Liver (tissue), 9 donors: ENCODE data around the gene CGB2. TPM values are rescaled to one million over a fixed set of nuclear protein-coding genes. Genes with fewer than 3 reads are reported as not detected.

ENCODE experiments used
- DNase-seq: peaks from one replicate; pipeline ENCODE4 v3.0.0-alpha.2; 2017; ENCODE audit warnings: low spot score
- H3K27ac ChIP-seq, 2 donors: one replicate each; pipeline ENCODE4 v1.7.0; 2013; ENCODE audit warnings: inconsistent platforms in 2 of 2, low read length in 2 of 2, control low read depth in 1 of 2, low read depth in 1 of 2, mild to moderate bottlenecking in 1 of 2
- H3K27me3 ChIP-seq, 4 donors: one replicate each; pipeline versions ENCODE4 v1.6.1 to v1.7.0; 2013; ENCODE audit warnings: low read length in 3 of 4, inconsistent platforms in 1 of 4, mild to moderate bottlenecking in 1 of 4, moderate library complexity in 1 of 4; ENCODE audit not compliant: control insufficient read depth in 4 of 4, insufficient read depth in 4 of 4
- H3K36me3 ChIP-seq, 4 donors: one replicate each; pipeline versions ENCODE4 v1.6.1 to v1.7.0; 2013; ENCODE audit warnings: low read length in 3 of 4, mild to moderate bottlenecking in 3 of 4, low read depth in 1 of 4, moderate library complexity in 1 of 4; ENCODE audit not compliant: control insufficient read depth in 4 of 4, insufficient read depth in 3 of 4
- H3K4me1 ChIP-seq, 4 donors: one replicate each; pipeline versions ENCODE4 v1.6.1 to v1.7.0; 2013; ENCODE audit warnings: low read length in 3 of 4, mild to moderate bottlenecking in 3 of 4, moderate library complexity in 1 of 4; ENCODE audit not compliant: control insufficient read depth in 4 of 4, insufficient read depth in 4 of 4
- H3K4me3 ChIP-seq, 3 donors: one replicate each; pipeline versions ENCODE4 v1.6.1 to v1.7.0; 2013; ENCODE audit warnings: low read length in 3 of 3, control low read depth in 1 of 3, low read depth in 1 of 3, mild to moderate bottlenecking in 1 of 3
- H3K9ac ChIP-seq, 2 donors: one replicate each; pipeline ENCODE4 v1.7.0; 2013; ENCODE audit warnings: low read length in 2 of 2, mild to moderate bottlenecking in 2 of 2, moderate library complexity in 2 of 2, control low read depth in 1 of 2, low read depth in 1 of 2
- H3K9me3 ChIP-seq, 4 donors: one replicate each; pipeline versions ENCODE4 v1.6.1 to v1.7.0; 2013; ENCODE audit warnings: low read length in 3 of 4; ENCODE audit not compliant: control insufficient read depth in 4 of 4
- EGR1 ChIP-seq, 2 donors: IDR thresholded peaks; 2 replicates each; pipeline ENCODE4 v1.6.1; 2016 to 2018; ENCODE audit warnings: antibody characterized with exemption in 2 of 2, low read depth in 2 of 2
- FOXA1 ChIP-seq: IDR thresholded peaks from 2 replicates; pipeline ENCODE4 v1.6.1; 2016; ENCODE audit warnings: antibody characterized with exemption
- FOXA2 ChIP-seq: IDR thresholded peaks from 2 replicates; pipeline ENCODE4 v1.6.1; 2016; ENCODE audit warnings: antibody characterized with exemption
- GABPA ChIP-seq, 2 donors: IDR thresholded peaks in 1 of 2; conservative IDR thresholded peaks in 1 of 2; 2 replicates each; pipeline ENCODE4 v1.6.1; 2016; ENCODE audit warnings: antibody characterized with exemption in 2 of 2, mild to moderate bottlenecking in 1 of 2, moderate library complexity in 1 of 2
- HNF4A ChIP-seq, 2 donors: conservative IDR thresholded peaks; 2 replicates each; pipeline ENCODE4 v1.6.1; 2016; ENCODE audit warnings: antibody characterized with exemption in 2 of 2, mild to moderate bottlenecking in 2 of 2
- HNF4G ChIP-seq: IDR thresholded peaks from 2 replicates; pipeline ENCODE4 v1.6.1; 2016; ENCODE audit warnings: antibody characterized with exemption
- JUND ChIP-seq, 2 donors: IDR thresholded peaks; 2 replicates each; pipeline ENCODE4 v1.6.1; 2016; ENCODE audit warnings: antibody characterized with exemption in 2 of 2
- MAX ChIP-seq: IDR thresholded peaks from 2 replicates; pipeline ENCODE4 v1.6.1; 2016; ENCODE audit warnings: antibody characterized with exemption
- NR2F2 ChIP-seq: IDR thresholded peaks from 2 replicates; pipeline ENCODE4 v1.6.1; 2016; ENCODE audit warnings: antibody characterized with exemption
- RAD21 ChIP-seq, 2 donors: IDR thresholded peaks; 2 replicates each; pipeline ENCODE4 v1.6.1; 2016; ENCODE audit warnings: antibody characterized with exemption in 2 of 2, mild to moderate bottlenecking in 2 of 2
- REST ChIP-seq: IDR thresholded peaks from 2 replicates; pipeline ENCODE4 v1.6.1; 2016; ENCODE audit warnings: antibody characterized with exemption, mild to moderate bottlenecking
- RXRA ChIP-seq, 2 donors: IDR thresholded peaks; 2 replicates each; pipeline ENCODE4 v1.6.1; 2017 to 2018; ENCODE audit warnings: antibody characterized with exemption in 2 of 2, mild to moderate bottlenecking in 1 of 2
- SP1 ChIP-seq: IDR thresholded peaks from 2 replicates; pipeline ENCODE4 v1.6.1; 2018; ENCODE audit warnings: antibody characterized with exemption, mild to moderate bottlenecking
- YY1 ChIP-seq: IDR thresholded peaks from 2 replicates; pipeline ENCODE4 v1.6.1; 2016; ENCODE audit warnings: antibody characterized with exemption, mild to moderate bottlenecking
- WGBS: extraction: QIAGEN DNeasy Blood & Tissue Kit; methylation state at CpG from one replicate; pipeline ENCODE4 v1.1.7; 2013; 5-methylcytosine and 5-hydroxymethylcytosine counted together
- polyA plus RNA-seq, 2 donors: library from polyadenylated mRNA; stranded (reverse) in 1 of 2; unstranded in 1 of 2; fragments of 200-250 nt in 1 of 2; fragments of >200 nt in 1 of 2; fragmentation: Nextera tagmentation in 1 of 2; extraction: Ambion mirVana in 1 of 2; gene quantifications; one replicate each; pipeline versions ENCODE4 v1.2.1 to v1.2.3, GENCODE V29; 2013 to 2015
- total RNA-seq, 2 donors: library from RNA; depleted of rRNA; stranded (reverse); fragments of >200 nt; gene quantifications; one replicate each; pipeline ENCODE4 v1.2.3, GENCODE V29; 2014
- TF ChIP-seq, protein P1 (sequence below): fragments of 150-350 bp; IDR thresholded peaks from 2 replicates; pipeline ENCODE4 v1.5.1; 2017; ENCODE audit warnings: improper control_type of control experiment, low read depth, low read length; ENCODE audit not compliant: missing input control
- TF ChIP-seq, protein P2 (sequence below): IDR thresholded peaks from 2 replicates; pipeline ENCODE4 v1.6.1; 2016; ENCODE audit warnings: antibody characterized with exemption
- donor health status: healthy.
- donor health status: healthy.
- donor health status: healthy.
- donor health status: healthy.
- donor health status: healthy.

CGB2 gene
- total and polyA plus RNA-seq, 4 donors: not detected

- no peak overlapping the region for H3K4me3 ChIP-seq
- WGBS: 93% methylated on average over 22 of the region's 22 CpGs
- no peak overlapping the region for H3K27ac ChIP-seq
- H3K9me3 ChIP-seq: no peaks in the 10 kb centered on the region
- H3K9ac ChIP-seq: no peak overlapping the region
- TF ChIP-seq JUND (IDR thresholded peaks at IDR 0.05): no peak
- no peak for TF ChIP-seq HNF4A (conservative IDR thresholded peaks at IDR 0.05)
- TF ChIP-seq MAX: no peak
- TF ChIP-seq GABPA (IDR thresholded peaks at IDR 0.05 in 1 of 2, conservative IDR thresholded peaks at IDR 0.05 in 1 of 2): no peak
- no peak for TF ChIP-seq FOXA1
- TF ChIP-seq SP1: no peak
- TF ChIP-seq NR2F2: no peak
- TF ChIP-seq, protein P1, sequence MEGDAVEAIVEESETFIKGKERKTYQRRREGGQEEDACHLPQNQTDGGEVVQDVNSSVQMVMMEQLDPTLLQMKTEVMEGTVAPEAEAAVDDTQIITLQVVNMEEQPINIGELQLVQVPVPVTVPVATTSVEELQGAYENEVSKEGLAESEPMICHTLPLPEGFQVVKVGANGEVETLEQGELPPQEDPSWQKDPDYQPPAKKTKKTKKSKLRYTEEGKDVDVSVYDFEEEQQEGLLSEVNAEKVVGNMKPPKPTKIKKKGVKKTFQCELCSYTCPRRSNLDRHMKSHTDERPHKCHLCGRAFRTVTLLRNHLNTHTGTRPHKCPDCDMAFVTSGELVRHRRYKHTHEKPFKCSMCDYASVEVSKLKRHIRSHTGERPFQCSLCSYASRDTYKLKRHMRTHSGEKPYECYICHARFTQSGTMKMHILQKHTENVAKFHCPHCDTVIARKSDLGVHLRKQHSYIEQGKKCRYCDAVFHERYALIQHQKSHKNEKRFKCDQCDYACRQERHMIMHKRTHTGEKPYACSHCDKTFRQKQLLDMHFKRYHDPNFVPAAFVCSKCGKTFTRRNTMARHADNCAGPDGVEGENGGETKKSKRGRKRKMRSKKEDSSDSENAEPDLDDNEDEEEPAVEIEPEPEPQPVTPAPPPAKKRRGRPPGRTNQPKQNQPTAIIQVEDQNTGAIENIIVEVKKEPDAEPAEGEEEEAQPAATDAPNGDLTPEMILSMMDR: no peak
- no peak for TF ChIP-seq HNF4G
- no peak for TF ChIP-seq YY1
- no peak for TF ChIP-seq EGR1 (IDR thresholded peaks at IDR 0.05; ENCODE audit: low read depth in 2 of 2)
- no peak for TF ChIP-seq RXRA (IDR thresholded peaks at IDR 0.05)
- no peak for TF ChIP-seq REST
- TF ChIP-seq FOXA2: no peak
- TF ChIP-seq, protein P2, sequence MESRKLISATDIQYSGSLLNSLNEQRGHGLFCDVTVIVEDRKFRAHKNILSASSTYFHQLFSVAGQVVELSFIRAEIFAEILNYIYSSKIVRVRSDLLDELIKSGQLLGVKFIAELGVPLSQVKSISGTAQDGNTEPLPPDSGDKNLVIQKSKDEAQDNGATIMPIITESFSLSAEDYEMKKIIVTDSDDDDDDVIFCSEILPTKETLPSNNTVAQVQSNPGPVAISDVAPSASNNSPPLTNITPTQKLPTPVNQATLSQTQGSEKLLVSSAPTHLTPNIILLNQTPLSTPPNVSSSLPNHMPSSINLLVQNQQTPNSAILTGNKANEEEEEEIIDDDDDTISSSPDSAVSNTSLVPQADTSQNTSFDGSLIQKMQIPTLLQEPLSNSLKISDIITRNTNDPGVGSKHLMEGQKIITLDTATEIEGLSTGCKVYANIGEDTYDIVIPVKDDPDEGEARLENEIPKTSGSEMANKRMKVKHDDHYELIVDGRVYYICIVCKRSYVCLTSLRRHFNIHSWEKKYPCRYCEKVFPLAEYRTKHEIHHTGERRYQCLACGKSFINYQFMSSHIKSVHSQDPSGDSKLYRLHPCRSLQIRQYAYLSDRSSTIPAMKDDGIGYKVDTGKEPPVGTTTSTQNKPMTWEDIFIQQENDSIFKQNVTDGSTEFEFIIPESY: no peak
- TF ChIP-seq RAD21 (IDR thresholded peaks at IDR 0.05): no peak
- no peak for DNase-seq
- H3K36me3 ChIP-seq: peaks cover 3 to 12% (median 9%) of the 10 kb centered on the region in 4 donors
- no peaks in the 10 kb centered on the region for H3K27me3 ChIP-seq
- peaks cover 12 to 28% (median 17%) of the 10 kb centered on the region in 4 donors for H3K4me1 ChIP-seq
Observed at GRCh38 chr19:48991011-48991609, 40.6 kb upstream of the CGB2 start.
